GM12873 (cell line): ENCODE results near the gene NHERF1.

Experiments
- TF ChIP-seq, protein P1 (sequence below): IDR thresholded peaks from 2 replicates; pipeline ENCODE4 v1.5.1; 2012; ENCODE audit warnings: low read depth, mild to moderate bottlenecking, moderate library complexity, low read length, control low read depth; ENCODE audit not compliant: insufficient read depth; ENCODE audit errors: missing control alignments

The NHERF1 gene

DNA sequence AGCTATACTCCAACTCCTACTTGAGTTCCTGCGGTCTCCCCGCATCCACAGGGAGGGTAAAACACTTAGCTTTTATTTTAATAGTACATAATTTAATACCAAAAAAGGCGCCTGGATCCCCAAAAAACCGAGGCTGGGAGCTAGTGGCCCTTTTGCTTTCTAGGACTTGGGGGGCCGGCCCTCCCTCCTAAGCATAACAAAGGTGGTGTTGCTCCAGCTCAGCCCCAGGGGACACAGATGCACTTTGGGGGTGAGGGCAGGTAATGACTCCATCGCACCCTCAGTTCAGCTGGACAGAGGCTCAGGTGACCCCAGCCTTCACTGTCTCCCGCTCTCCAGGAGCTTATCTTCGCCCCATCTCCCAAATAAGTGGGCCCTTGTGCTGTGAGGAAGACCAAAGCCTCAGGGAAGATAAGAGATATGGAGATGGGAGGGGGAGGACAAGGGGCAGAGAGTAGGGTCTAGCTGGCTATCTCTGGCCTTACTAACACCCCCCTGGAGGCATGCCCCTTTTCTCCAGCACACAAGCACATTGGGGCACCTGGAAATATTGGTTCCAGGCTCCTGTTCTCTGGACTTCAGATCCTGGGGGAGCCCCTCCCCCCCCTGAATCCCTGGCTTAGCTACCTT is 2.8 kb upstream of the NHERF1 start:
- TF ChIP-seq, protein P1, sequence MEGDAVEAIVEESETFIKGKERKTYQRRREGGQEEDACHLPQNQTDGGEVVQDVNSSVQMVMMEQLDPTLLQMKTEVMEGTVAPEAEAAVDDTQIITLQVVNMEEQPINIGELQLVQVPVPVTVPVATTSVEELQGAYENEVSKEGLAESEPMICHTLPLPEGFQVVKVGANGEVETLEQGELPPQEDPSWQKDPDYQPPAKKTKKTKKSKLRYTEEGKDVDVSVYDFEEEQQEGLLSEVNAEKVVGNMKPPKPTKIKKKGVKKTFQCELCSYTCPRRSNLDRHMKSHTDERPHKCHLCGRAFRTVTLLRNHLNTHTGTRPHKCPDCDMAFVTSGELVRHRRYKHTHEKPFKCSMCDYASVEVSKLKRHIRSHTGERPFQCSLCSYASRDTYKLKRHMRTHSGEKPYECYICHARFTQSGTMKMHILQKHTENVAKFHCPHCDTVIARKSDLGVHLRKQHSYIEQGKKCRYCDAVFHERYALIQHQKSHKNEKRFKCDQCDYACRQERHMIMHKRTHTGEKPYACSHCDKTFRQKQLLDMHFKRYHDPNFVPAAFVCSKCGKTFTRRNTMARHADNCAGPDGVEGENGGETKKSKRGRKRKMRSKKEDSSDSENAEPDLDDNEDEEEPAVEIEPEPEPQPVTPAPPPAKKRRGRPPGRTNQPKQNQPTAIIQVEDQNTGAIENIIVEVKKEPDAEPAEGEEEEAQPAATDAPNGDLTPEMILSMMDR = no peak

GRCh38 chr17:74746376-74746775 is 2.1 kb upstream of the NHERF1 start:
- TF ChIP-seq, protein P1 = no peak

DNA sequence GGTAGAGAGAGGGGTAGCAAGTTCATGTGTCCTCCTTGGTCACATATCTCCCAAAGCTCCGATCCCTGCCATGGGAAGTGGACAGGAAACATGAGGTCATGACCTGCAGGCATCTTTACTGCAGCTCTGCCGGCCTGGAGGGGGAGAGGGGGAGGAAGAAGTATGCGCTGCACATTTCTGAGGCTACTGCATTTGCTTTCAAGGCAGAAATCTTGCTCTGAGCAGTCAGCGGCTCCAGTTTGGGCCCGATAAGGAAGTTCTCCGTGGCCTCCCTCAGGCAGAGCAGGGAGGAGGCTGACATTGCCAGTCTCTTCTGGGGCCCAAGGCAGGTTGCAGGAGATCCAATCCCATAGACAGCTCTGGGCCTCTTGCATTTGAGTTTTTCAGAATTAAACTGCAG is 1.5 kb upstream of the NHERF1 start:
- TF ChIP-seq, protein P1 = no peak

- TF ChIP-seq, protein P1 = no peak
Measured at GRCh38 chr17:74748279-74748528, 224 bp upstream of the NHERF1 start.

- TF ChIP-seq, protein P1 = no peak
Measured at GRCh38 chr17:74749279-74750038, 1.0 kb downstream of the NHERF1 start.

- TF ChIP-seq, protein P1 = no peak
Measured at GRCh38 chr17:74750039-74750326, 1.6 kb downstream of the NHERF1 start.

GRCh38 chr17:74750327-74751069 is 2.1 kb downstream of the NHERF1 start:
- TF ChIP-seq, protein P1 = no peak
